HL-60/S4 treated with phorbol 12-myristate 13-acetate at 8.2 ng/mL for 4 days and 3 days (cell line): ENCODE measurements around the gene TMEM50A.
"Not testable (repeated sequence)": the region's sequence is repeated elsewhere in the genome, so short reads cannot be mapped to it uniquely, and the experiment has no call there.

Experiments
- in situ Hi-C: fragments of 300-500 bp; cut with MboI; formaldehyde crosslinking; loops from 2 replicates; pipeline ENCODE4 v1.15.0; 2022; ENCODE audit warnings: low sequenced_read_pairs

TMEM50A gene

GRCh38 chr1:25338188-25338981 is at the start of gene TMEM50A:
Gene TMEM50A (plus strand): TSS chr1:25338334. CDS start chr1:25340487, 2,153 bp downstream.
- in situ Hi-C loops, result no loop called here

- in situ Hi-C loops, result not testable (repeated sequence)
These were observed 49.5 kb upstream of the TMEM50A start for GRCh38 chr1:25288573-25289101.

- in situ Hi-C loops, result not testable (repeated sequence)
These were observed 48.1 kb upstream of the TMEM50A start for GRCh38 chr1:25290043-25290442.

GRCh38 chr1:25293426-25293825 is 44.7 kb upstream of the TMEM50A start:
- in situ Hi-C loops, result not testable (repeated sequence)

GRCh38 chr1:25294889-25295826 is 43.0 kb upstream of the TMEM50A start:
- in situ Hi-C loops, result not testable (repeated sequence)

- in situ Hi-C loops, result not testable (repeated sequence)
These were observed 41.6 kb upstream of the TMEM50A start for GRCh38 chr1:25296501-25296900.

- in situ Hi-C loops, result not testable (repeated sequence)
These were observed 37.4 kb upstream of the TMEM50A start for GRCh38 chr1:25300729-25301128.

GRCh38 chr1:25302330-25302729 is 35.8 kb upstream of the TMEM50A start:
- in situ Hi-C loops, result not testable (repeated sequence)

- in situ Hi-C loops, result not testable (repeated sequence)
These were observed 33.2 kb upstream of the TMEM50A start for GRCh38 chr1:25304936-25305335.

- in situ Hi-C loops, result not testable (repeated sequence)
These were observed 30.0 kb upstream of the TMEM50A start for GRCh38 chr1:25308168-25308567.

- in situ Hi-C loops, result not testable (repeated sequence)
These were observed 29.0 kb upstream of the TMEM50A start for GRCh38 chr1:25309085-25309484.

- in situ Hi-C loops, result not testable (repeated sequence)
These were observed 28.6 kb upstream of the TMEM50A start for GRCh38 chr1:25309486-25309885.

- in situ Hi-C loops, result not testable (repeated sequence)
These were observed 25.2 kb upstream of the TMEM50A start for GRCh38 chr1:25312806-25313470.

- in situ Hi-C loops, result not testable (repeated sequence)
These were observed 17.7 kb upstream of the TMEM50A start for GRCh38 chr1:25320314-25320938.

- in situ Hi-C loops, result not testable (repeated sequence)
These were observed 16.0 kb upstream of the TMEM50A start for GRCh38 chr1:25322127-25322526.

- in situ Hi-C loops, result not testable (repeated sequence)
These were observed 13.7 kb upstream of the TMEM50A start for GRCh38 chr1:25324407-25324806.

- in situ Hi-C loops, result not testable (repeated sequence)
These were observed 10.0 kb upstream of the TMEM50A start for GRCh38 chr1:25327864-25328790.

- in situ Hi-C loops, result not testable (repeated sequence)
These were observed 9.3 kb upstream of the TMEM50A start for GRCh38 chr1:25328791-25329185.

GRCh38 chr1:25329336-25329735 is 8.8 kb upstream of the TMEM50A start:
- in situ Hi-C loops, result not testable (repeated sequence)
